Heart right ventricle (tissue), 16 donors: ENCODE data around the gene KATNAL1. TPM values are rescaled to one million over a fixed set of nuclear protein-coding genes. Genes with fewer than 3 reads are reported as not detected.
A peak's percentile ranks its signal among the peaks of the same experiment; 100 is the strongest.

ENCODE experiments used
- ATAC-seq, 8 donors: fragments of 200-7000 bp; cut with Tn5 transposase; one replicate each; pipeline ENCODE4 v1.9.1; 2020; ENCODE audit warnings: mild to moderate bottlenecking in 8 of 8, moderate library complexity in 8 of 8, moderate number of reproducible peaks in 1 of 8
- DNase-seq, 2 donors: peaks; one replicate each; pipeline ENCODE4 v3.0.0-alpha.2; 2020
- H3K27ac ChIP-seq, 10 donors: fragments of 200-600 bp; sonication (generic) in 2 of 10; one replicate each; pipeline versions ENCODE4 v1.5.0 to v1.8.0; 2020 to 2022; ENCODE audit warnings: mild to moderate bottlenecking in 3 of 10
- H3K27me3 ChIP-seq, 7 donors: fragments of 200-600 bp; one replicate each; pipeline ENCODE4 v1.8.0; 2021 to 2022; ENCODE audit warnings: mild to moderate bottlenecking in 2 of 7
- H3K36me3 ChIP-seq, 9 donors: fragments of 200-600 bp; sonication (generic) in 1 of 9; one replicate each; pipeline versions ENCODE4 v1.5.0 to v1.8.0; 2020 to 2022; ENCODE audit warnings: mild to moderate bottlenecking in 2 of 9
- H3K4me1 ChIP-seq, 9 donors: fragments of 200-600 bp; sonication (generic) in 1 of 9; one replicate each; pipeline versions ENCODE4 v1.5.0 to v1.8.0; 2020 to 2022; ENCODE audit warnings: mild to moderate bottlenecking in 4 of 9
- H3K4me3 ChIP-seq, 10 donors: fragments of 200-600 bp; sonication (generic) in 2 of 10; one replicate each; pipeline versions ENCODE4 v1.5.0 to v1.8.0; 2020 to 2022; ENCODE audit warnings: mild to moderate bottlenecking in 7 of 10, moderate library complexity in 2 of 10
- H3K9me3 ChIP-seq, 11 donors: fragments of 200-600 bp in 10 of 11; sonication (generic) in 2 of 11; one replicate each; pipeline versions ENCODE4 v1.5.0 to v1.8.0; 2013 to 2022; ENCODE audit warnings: mild to moderate bottlenecking in 2 of 11, control low read depth in 1 of 11, moderate library complexity in 1 of 11
- WGBS, 2 donors: extraction: QIAGEN DNeasy Blood & Tissue Kit; methylation state at CpG; one replicate each; pipeline ENCODE4 v1.1.7; 2013; ENCODE audit warnings: inconsistent platforms in 1 of 2; 5-methylcytosine and 5-hydroxymethylcytosine counted together
- intact Hi-C, 10 donors: fragments of 100-400 bp; cut with DNase I; formaldehyde crosslinking; loops; one replicate each; pipeline versions ENCODE4 v1.11.1 to v1.14.2; 2022
- polyA plus RNA-seq, 2 donors: library from polyadenylated mRNA; stranded (reverse); fragments of 200-250 nt; gene quantifications; one replicate each; pipeline ENCODE4 v1.2.3, GENCODE V29; 2013
- total RNA-seq, 10 donors: library from RNA; stranded (reverse); fragmentation: NEBNext Ultra II Directional in 3 of 10; extraction: Animal tissue kit (Norgen Biotek cat#: 25700) in 3 of 10; gene quantifications; one replicate each; pipeline versions ENCODE4 v1.2.1 to v1.2.4, GENCODE V29; 2021 to 2023
- TF ChIP-seq, protein P1 (sequence below), 9 donors: fragments of 200-600 bp; sonication (generic) in 2 of 9; IDR thresholded peaks; one replicate each; pipeline versions ENCODE4 v1.5.0 to v1.8.0; 2021 to 2022; ENCODE audit warnings: antibody characterized with exemption in 9 of 9, mild to moderate bottlenecking in 5 of 9, moderate library complexity in 1 of 9
- donor health status: Arrhythmogenic right ventricular cardiomyopathy.
- donor health status: ischemic (EF 13 %, LVEDD 7.1; RV severe dilation, severe dysfunction).
- donor health status: healthy with polysubstance abuse.
- donor health status: DM: no; HTN: yes; CAD: no.
- donor health status: DM: no; HTN: no; CAD: no.
- donor health status: ischemic (EF 25% LVEDD 6.9; RV normal size, moderate dysfunction).
- donor health status: ischemic (EF 25% LVEDD 5.7; RV mildly dilated, moderate dysfunction).
- donor health status: healthy.
- donor health status: DM: yes; HTN: yes; CAD: no.
- donor health status: Ischemic cardiomyopathy.
- donor health status: ischemic (EF 35%, LVEDD 5.7; RV mildly dilated, moderate dysfunction).
- donor health status: nonischemic (EF 11% LVEDD 7.7; RV severe dilation, severe dysfunction).
- donor health status: DM: yes; HTN: yes; CAD: no.
- donor health status: PGD.
- donor health status: ischemic (EF 29% LVEDD 5.4; RV normal size, mild dysfunction).
- donor health status: nonischemic (EF 23%, LVEDD 6.1; RV moderate dilation, normal function).

KATNAL1 gene
- total and polyA plus RNA-seq, 12 donors, result 5.1 to 61.9 (median 51.9) TPM

DNA sequence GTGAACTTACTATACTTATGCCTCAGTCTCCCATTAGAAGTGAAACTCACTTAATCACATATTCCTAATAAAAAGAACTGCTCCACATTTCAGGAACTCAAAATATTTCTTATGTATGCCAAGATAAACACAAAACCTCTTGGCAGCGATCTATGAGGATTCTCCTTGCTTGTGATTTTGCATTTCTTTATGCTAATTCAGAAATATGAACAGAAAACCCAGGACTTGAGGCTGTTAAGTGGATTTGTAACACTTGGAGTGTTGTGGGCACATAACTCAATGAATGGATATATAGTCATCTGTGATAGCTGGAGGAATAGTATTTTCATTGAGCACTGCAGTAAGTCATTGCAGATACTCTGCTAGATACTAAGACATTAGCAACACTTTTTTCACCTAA lies 5.6 kb upstream of the KATNAL1 start:
- Histone ChIP-seq H3K9me3 (no peaks in the 10 kb centered on the region), H3K36me3 (no peaks in the 10 kb centered on the region), H3K4me1 (peaks cover 2 to 64% (median 46%) of the 10 kb centered on the region in 9 donors), H3K27ac (peak overlapping the region in 4 of 10 donors; percentile 9 to 61 (median 32)), H3K4me3 (no peak overlapping the region), H3K27me3 (no peaks in the 10 kb centered on the region)
- intact Hi-C loops, result no loop called here
- TF ChIP-seq, protein P1, sequence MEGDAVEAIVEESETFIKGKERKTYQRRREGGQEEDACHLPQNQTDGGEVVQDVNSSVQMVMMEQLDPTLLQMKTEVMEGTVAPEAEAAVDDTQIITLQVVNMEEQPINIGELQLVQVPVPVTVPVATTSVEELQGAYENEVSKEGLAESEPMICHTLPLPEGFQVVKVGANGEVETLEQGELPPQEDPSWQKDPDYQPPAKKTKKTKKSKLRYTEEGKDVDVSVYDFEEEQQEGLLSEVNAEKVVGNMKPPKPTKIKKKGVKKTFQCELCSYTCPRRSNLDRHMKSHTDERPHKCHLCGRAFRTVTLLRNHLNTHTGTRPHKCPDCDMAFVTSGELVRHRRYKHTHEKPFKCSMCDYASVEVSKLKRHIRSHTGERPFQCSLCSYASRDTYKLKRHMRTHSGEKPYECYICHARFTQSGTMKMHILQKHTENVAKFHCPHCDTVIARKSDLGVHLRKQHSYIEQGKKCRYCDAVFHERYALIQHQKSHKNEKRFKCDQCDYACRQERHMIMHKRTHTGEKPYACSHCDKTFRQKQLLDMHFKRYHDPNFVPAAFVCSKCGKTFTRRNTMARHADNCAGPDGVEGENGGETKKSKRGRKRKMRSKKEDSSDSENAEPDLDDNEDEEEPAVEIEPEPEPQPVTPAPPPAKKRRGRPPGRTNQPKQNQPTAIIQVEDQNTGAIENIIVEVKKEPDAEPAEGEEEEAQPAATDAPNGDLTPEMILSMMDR (IDR thresholded peaks at IDR 0.05), result no peak
- ATAC-seq, result no peak
- WGBS, 2 donors, result 41 to 64% methylated on average over 1 of the region's 1 CpG
- no peak for DNase-seq

DNA sequence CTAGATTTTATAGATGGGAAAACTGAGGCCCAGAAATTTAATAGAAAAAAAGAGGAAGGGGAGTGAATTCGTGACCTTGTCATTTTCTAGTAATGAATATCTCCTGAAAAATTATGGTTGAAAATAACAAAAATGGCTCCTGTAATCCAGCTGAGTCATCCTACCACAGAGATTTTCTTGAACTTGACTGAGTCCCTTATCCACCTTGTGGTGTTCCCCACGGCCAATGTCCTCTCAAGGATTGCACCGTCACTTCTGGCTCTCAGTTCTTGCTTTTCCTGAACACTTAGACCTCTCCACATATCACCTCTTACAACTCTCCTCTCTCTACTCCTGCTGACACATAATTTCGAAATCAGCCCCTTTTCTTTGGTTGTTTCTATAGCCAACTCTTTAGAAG lies 1.2 kb upstream of the KATNAL1 start:
- Histone ChIP-seq H3K4me1 (peaks cover 2 to 63% (median 55%) of the 10 kb centered on the region in 9 donors), H3K36me3 (no peaks in the 10 kb centered on the region), H3K9me3 (no peaks in the 10 kb centered on the region), H3K27ac (peak overlapping the region in 8 of 10 donors; percentile 17 to 98 (median 96)), H3K27me3 (no peaks in the 10 kb centered on the region), H3K4me3 (peak overlapping the region in 2 of 10 donors; percentile 91 to 97)
- intact Hi-C loops, result loop anchor here in 4 of 10 donors (5.0 to 10.0 kb wide), 4 partner anchors 34 to 309 kb away; partner anchors contain the start of gene USPL1 (in 4 of the 4)
- TF ChIP-seq, protein P1 (IDR thresholded peaks at IDR 0.05), result no peak
- no peak for DNase-seq
- ATAC-seq, result peak in 1 of 8 donors; percentile 18
- WGBS, 2 donors, result 64 to 76% methylated on average over 4 of the region's 4 CpGs

DNA sequence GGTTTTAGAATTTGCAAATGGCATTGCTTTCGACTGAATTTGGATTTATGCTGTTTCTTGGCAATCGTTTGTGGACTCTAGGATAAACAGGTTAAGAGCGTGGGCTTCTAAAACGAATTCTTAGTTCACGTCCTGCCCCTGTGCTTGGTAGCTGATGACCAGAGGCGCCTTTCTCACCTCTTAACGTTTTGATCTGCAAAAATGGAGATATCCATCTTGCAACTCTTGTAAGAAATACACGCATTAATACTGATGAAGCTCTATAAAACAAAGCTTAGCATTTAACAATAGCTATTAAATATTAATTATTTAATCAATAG lies 580 bp upstream of the KATNAL1 start:
- DNase-seq (no peak), ATAC-seq (no peak)
- Histone ChIP-seq H3K36me3 (no peaks in the 10 kb centered on the region), H3K27ac (peak overlapping the region in 9 of 10 donors; percentile 95 to 98 (median 96)), H3K27me3 (no peaks in the 10 kb centered on the region), H3K4me1 (peaks cover 0 to 63% (median 55%) of the 10 kb centered on the region in 9 donors), H3K9me3 (no peaks in the 10 kb centered on the region), H3K4me3 (peak overlapping the region; percentile 89 to 99 (median 97))
- intact Hi-C loops, result loop anchor here in 4 of 10 donors (5.0 to 10.0 kb wide), 4 partner anchors 34 to 309 kb away; partner anchors contain the start of gene USPL1 (in 4 of the 4)
- TF ChIP-seq, protein P1 (IDR thresholded peaks at IDR 0.05), result no peak
- 32 to 33% methylated on average over 8 of the region's 8 CpGs for WGBS, 2 donors

DNA sequence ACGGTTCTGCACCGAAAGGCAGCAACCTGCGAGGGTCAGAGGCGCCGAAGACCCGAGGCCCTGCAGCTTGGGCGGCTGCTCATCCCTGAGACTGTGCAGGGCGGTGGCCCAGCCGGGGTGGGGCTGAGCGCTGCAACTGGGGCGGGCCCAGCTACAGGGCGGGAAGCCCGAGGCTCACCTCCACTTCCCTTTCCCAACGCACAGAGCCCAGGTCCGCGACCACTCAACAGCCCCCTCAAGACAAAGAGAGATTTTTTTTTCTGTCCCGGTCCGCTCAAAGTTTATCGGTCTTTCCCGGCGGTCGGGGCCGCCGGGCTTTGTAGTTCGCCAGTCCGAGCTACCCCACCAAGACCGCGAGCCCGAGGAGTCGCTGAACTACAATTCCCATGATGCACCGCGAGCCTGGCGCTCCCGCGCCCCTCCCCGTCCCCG lies 573 bp downstream of the KATNAL1 start:
- no peaks in the 10 kb centered on the region for H3K27me3 ChIP-seq
- peaks cover 0 to 63% (median 49%) of the 10 kb centered on the region in 9 donors for H3K4me1 ChIP-seq
- 0% methylated on average over 37 of the region's 37 CpGs for WGBS, 2 donors
- DNase-seq (peak; percentile 94 to 97), ATAC-seq (peak; percentile 96 to 98 (median 98))
- H3K36me3 ChIP-seq, result no peaks in the 10 kb centered on the region
- intact Hi-C loops, result loop anchor here in 4 of 10 donors (5.0 to 10.0 kb wide), 4 partner anchors 36 to 311 kb away; partner anchors contain the start of gene USPL1 (in 4 of the 4)
- TF ChIP-seq, protein P1 (IDR thresholded peaks at IDR 0.05), result no peak
- peak overlapping the region; percentile 78 to 98 (median 96) for H3K27ac ChIP-seq
- H3K4me3 ChIP-seq, result peak overlapping the region; percentile 89 to 99 (median 97)
- no peaks in the 10 kb centered on the region for H3K9me3 ChIP-seq
